ENCODE results near the gene KIR2DL1.
A peak's percentile ranks its signal among the peaks of the same experiment; 100 is the strongest.
"Not testable (repeated sequence)": the region's sequence is repeated elsewhere in the genome, so short reads cannot be mapped to it uniquely, and the experiment has no call there.

The KIR2DL1 gene

DNA sequence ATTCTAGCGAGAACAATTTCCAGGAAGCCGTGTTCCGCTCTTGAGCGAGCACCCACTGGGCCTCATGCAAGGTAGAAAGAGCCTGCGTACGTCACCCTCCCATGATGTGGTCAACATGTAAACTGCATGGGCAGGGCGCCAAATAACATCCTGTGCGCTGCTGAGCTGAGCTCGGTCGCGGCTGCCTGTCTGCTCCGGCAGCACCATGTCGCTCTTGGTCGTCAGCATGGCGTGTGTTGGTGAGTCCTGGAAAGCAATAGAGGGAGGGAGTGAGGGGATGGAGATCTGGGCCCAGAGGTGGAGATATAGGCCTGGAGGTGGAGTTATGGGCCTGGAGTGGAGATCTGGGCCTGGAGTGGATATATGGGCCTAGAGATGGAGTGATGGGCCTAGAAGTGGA lies at the start of gene KIR2DL1:
TSS of gene KIR2DL1 (plus strand) at position 148 of the 400 bp plus-strand sequence. CDS start at position 206, 58 bp downstream.
- not testable (repeated sequence) for DNase-seq (ENCODE audit: low spot score)

DNA sequence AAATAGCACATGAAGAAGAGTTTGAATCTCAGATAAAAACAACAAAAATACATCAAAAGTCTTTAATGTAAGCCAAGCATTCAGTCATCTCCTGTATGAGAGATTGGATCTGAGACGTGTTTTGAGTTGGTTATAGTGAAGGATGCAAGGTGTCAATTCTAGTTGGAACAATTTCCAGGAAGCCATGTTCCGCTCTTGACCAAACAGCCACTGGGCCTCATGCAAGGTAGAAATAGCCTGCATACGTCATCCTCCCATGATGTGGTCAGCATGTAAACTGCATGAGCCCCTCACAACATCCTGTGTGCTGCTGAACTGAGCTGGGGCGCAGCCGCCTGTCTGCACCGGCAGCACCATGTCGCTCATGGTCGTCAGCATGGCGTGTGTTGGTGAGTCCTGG lies 45.5 kb upstream of the KIR2DL1 start, which contains the start of gene KIR3DL3:
TSS of gene KIR3DL3 (plus strand) at position 301 of the 400 bp plus-strand sequence. CDS start at position 356, 55 bp downstream.
- no peak for DNase-seq (ENCODE audit: low spot score)

DNA sequence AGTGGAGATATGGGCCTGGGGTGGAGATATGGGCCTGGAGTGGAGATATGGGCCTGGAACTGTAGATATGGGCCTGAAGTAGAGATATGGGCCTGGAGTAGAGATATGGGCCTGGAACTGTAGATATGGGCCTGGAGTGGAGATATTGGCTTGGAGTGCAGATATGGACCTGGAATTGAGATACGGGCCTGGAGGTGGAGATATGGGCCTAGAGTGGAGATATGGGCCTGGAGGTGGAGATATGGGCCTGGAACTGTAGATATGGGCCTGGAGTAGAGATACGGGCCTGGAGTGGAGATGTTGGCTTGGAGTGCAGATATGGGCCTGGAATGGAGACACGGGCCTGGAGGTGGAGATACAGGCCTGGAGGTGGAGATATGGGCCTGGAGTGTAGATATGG lies 44.9 kb upstream of the KIR2DL1 start:
- no peak for DNase-seq (ENCODE audit: low spot score)

GRCh38 chr19:54725321-54725720 lies 44.3 kb upstream of the KIR2DL1 start:
- no peak for DNase-seq (ENCODE audit: low spot score)

DNA sequence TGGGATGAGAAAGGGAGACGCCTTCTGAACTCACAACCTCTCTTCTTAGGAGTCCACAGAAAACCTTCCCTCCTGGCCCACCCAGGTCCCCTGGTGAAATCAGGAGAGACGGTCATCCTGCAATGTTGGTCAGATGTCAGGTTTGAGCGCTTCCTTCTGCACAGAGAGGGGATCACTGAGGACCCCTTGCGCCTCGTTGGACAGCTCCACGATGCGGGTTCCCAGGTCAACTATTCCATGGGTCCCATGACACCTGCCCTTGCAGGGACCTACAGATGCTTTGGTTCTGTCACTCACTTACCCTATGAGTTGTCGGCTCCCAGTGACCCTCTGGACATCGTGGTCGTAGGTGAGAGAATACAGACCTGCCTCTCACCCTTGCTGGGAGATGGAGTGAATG lies 42.0 kb upstream of the KIR2DL1 start:
- DNase-seq (ENCODE audit: low spot score) = no peak

- DNase-seq (ENCODE audit: low spot score) = no peak
These were observed 41.4 kb upstream of the KIR2DL1 start for GRCh38 chr19:54728167-54728566.

GRCh38 chr19:54729416-54730188 lies 40.0 kb upstream of the KIR2DL1 start:
- no peak for DNase-seq (ENCODE audit: low spot score)

GRCh38 chr19:54731191-54731590 lies 38.4 kb upstream of the KIR2DL1 start:
- no peak for DNase-seq (ENCODE audit: low spot score)

DNA sequence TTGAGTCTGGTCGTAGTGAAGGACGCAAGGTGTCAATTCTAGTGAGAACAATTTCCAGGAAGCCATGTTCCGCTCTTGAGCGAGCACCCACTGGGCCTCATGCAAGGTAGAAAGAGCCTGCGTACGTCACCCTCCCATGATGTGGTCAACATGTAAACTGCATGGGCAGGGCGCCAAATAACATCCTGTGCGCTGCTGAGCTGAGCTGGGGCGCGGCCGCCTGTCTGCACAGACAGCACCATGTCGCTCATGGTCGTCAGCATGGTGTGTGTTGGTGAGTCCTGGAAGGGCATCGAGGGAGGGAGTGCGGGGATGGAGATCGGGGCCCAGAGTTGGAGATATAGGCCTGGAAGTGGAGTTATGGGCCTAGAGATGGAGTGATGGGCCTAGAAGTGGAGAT lies 31.3 kb upstream of the KIR2DL1 start, which contains the start of gene KIR2DL3:
TSS of gene KIR2DL3 (plus strand) at position 208 of the 400 bp plus-strand sequence. CDS start at position 241, 33 bp downstream.
- not testable (repeated sequence) for DNase-seq (ENCODE audit: low spot score)

- DNase-seq (ENCODE audit: low spot score) = no peak
These were observed 30.9 kb upstream of the KIR2DL1 start for GRCh38 chr19:54738715-54739114.

DNA sequence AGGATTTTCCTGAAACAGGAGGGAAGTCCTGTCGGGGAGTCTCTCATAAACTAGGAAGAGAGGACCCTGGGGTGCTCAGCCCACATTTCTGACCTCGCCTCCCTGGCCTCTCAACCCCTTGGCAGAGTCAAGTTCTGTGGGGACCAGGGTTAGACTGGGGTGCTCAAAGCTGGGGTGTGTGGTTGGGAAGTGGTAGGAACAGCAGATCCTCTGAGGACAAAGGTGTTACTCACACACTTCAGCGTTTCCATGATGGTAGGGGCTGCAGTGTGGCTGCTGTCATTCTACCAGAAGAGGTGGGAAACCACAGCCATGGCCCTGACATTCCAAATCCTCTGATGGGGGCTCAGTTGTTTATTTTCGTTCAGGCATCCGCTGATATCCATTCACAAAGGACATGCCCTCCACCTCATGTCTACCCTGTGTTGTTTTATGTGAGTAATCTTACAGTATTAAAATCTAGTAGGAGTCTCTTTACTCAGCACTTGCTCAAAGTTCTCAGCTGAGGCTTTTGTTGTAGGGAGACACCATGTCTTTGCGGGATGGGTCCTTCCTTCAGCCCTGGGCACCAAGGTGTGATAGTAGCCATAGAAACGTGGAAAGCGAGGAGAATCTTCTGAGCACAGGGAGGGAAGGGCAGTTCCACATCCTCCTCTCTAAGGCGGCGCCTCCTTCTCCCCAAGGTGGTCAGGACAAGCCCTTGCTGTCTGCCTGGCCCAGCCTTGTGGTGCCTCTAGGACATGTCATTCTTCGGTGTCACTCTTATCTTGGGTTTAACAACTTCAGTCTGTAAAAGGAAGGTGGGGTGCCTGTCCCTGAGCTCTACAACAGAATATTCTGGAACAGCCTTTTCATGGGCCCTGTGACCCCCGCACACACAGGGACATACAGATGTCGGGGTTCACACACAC lies 29.8 kb upstream of the KIR2DL1 start:
- DNase-seq (ENCODE audit: low spot score) = no peak

- DNase-seq (ENCODE audit: low spot score) = not testable (repeated sequence)
These were observed 27.6 kb upstream of the KIR2DL1 start for GRCh38 chr19:54741950-54742349.

- DNase-seq (ENCODE audit: low spot score) = not testable (repeated sequence)
These were observed 25.5 kb upstream of the KIR2DL1 start for GRCh38 chr19:54744080-54744479.

DNA sequence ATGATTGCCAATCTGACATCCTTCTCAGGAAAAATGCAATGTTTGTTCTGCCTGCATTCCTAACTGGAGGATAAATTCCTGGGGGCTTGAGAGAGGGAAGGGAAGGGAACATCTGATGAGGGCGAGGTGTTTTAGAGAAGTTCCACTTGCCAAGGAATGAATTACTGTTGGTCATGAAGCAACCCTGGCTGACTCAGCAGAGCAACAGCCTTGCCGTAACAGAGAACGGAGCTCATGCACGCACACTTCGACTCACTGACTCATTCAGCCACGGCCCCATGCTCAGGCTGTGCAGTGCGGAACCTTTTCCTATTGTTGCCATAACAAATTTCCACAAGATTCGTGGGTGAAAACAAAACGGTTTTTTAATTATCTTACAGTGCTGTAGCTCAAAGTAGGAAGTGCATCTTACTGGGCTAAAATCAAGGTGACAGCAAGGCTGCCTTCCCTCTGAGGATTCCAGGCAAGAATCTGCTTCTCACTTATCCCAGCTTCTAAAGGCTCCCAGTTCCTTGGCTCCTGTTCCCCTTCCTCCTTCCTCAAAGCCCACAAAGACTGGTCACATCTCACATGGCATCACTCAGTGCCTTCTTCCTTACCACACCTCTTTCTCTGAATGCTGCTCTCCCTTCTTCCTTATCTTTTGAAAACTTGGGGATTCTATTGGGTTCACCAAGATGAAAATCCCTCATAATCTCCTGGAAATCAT lies 21.8 kb upstream of the KIR2DL1 start:
- DNase-seq (ENCODE audit: low spot score) = not testable (repeated sequence)

DNA sequence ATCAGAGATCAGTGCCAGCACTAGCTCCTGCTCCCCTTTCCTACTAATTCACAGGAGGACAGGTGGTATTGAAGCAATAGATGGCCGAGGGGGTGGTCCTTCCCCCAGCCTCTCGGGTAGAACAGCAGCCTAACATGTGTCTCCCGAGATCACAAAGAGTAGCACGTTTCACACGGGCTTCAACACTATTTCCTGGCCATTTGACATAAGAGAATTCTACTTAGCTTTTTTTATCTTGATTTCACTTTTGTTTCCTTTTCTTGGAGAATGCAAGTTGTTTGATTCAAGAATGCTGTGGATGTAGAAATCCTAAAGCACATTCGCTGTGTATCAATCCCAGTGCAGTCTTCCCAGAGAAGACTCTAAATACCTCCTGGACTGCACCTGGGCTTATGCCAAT lies 19.3 kb upstream of the KIR2DL1 start:
- DNase-seq (ENCODE audit: low spot score) = not testable (repeated sequence)

DNA sequence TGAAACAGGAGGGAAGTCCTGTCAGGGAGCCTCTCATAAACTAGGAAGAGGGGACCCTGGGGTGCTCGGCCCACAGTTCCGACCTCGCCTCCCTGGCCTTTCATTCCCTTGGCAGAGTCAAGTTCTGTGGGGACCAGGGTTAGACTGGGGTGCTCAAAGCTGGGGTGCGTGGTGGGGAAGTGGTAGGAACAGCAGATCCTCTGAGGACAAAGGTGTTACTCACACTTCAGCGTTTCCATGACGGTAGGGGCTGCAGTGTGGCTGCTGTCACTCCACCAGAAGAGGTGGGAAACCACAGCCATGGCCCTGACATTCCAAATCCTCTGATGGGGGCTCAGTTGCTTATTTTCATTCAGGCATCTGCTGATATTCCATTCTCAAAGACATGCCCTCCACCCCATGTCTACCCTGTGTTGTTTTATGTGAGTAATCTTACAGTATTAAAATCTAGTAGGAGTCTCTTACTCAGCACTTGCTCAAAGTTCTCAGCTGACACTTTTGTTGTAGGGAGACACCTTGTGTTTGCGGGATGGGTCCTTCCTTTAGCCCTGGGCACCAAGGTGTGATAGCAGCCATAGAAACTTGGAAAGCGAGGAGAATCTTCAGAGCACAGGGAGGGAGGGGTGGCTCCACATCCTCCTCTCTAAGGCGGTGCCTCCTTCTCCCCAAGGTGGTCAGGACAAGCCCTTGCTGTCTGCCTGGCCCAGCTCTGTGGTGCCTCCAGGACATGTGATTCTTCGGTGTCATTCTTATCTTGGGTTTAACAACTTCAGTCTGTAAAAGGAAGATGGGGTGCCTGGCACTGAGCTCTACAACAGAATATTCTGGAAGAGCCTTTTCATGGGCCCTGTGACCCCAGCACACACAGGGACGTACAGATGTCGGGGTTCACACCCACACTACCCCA lies 13.1 kb upstream of the KIR2DL1 start:
- DNase-seq (ENCODE audit: low spot score) = not testable (repeated sequence)

- DNase-seq (ENCODE audit: low spot score) = not testable (repeated sequence)
These were observed 11.0 kb upstream of the KIR2DL1 start for GRCh38 chr19:54758577-54758976.

- DNase-seq (ENCODE audit: low spot score) = peak; percentile 7
These were observed 5.4 kb upstream of the KIR2DL1 start for GRCh38 chr19:54764219-54764618.

GRCh38 chr19:54766464-54766863 lies 3.1 kb upstream of the KIR2DL1 start:
- not testable (repeated sequence) for DNase-seq (ENCODE audit: low spot score)

DNA sequence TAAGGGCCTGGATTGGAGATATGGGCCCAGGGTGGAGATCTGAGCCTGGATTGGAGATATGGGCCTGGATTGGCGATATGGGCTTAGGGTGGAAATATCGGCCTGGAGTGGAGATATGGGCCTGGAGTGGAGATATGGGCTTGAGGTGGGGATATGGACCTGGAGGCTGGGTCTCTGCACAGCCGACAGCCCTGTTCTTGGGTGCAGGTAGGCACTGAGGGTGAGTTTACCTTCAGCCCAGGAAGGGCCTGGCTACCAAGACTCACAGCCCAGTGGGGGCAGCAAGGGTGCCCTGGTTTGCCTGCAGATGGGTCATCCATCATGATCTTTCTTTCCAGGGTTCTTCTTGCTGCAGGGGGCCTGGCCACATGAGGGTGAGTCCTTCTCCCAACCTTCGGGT lies 918 bp downstream of the KIR2DL1 start:
- not testable (repeated sequence) for DNase-seq (ENCODE audit: low spot score)
